ENCODE measurements around the gene ID2. TPM values are rescaled to one million over a fixed set of nuclear protein-coding genes. Genes with fewer than 3 reads are reported as not detected.

The ID2 gene
- total RNA-seq, 2 donors from 2014 or later = 145 to 183 TPM

GRCh38 chr2:8645176-8645831 is 36.6 kb upstream of the ID2 start:
- intact Hi-C loops (cut with DNase I, micrococcal nuclease) = no loop called here
- ATAC-seq = no peak
- DNase-seq = peak in 1 of 2 donors; percentile 22

- intact Hi-C loops (cut with DNase I, micrococcal nuclease) = no loop called here
- DNase-seq (peak in 1 of 2 donors; percentile 11), ATAC-seq (no peak)
These were observed 35.0 kb upstream of the ID2 start for GRCh38 chr2:8646731-8647461.

GRCh38 chr2:8647462-8647857 is 34.4 kb upstream of the ID2 start:
- ATAC-seq = no peak
- intact Hi-C loops (cut with DNase I, micrococcal nuclease) = no loop called here
- DNase-seq = peak in 1 of 2 donors; percentile 10

- no peak for ATAC-seq
- intact Hi-C loops (cut with DNase I, micrococcal nuclease) = no loop called here
These were observed 33.2 kb upstream of the ID2 start for GRCh38 chr2:8648441-8649213.

GRCh38 chr2:8649718-8650117 is 32.1 kb upstream of the ID2 start:
- no peak for ATAC-seq
- DNase-seq = no peak
- intact Hi-C loops (cut with DNase I, micrococcal nuclease) = no loop called here

More at GRCh38 chr2:8648441-8649213, 33.2 kb upstream of the ID2 start:
- peak in 1 of 2 donors; percentile 5 for DNase-seq

GRCh38 chr2:8650256-8650655 is 31.6 kb upstream of the ID2 start:
- DNase-seq (no peak), ATAC-seq (no peak)
- intact Hi-C loops (cut with DNase I, micrococcal nuclease) = no loop called here

- peak in 1 of 2 donors; percentile 20 for DNase-seq
- intact Hi-C loops (cut with DNase I, micrococcal nuclease) = no loop called here
- no peak for ATAC-seq
These were observed 29.0 kb upstream of the ID2 start for GRCh38 chr2:8652774-8653426.

- ATAC-seq (no peak), DNase-seq (peak in 1 of 2 donors; percentile 6)
- intact Hi-C loops (cut with DNase I, micrococcal nuclease) = no loop called here
These were observed 28.4 kb upstream of the ID2 start for GRCh38 chr2:8653485-8653884.

- DNase-seq (peak in 1 of 2 donors; percentile 17), ATAC-seq (no peak)
- intact Hi-C loops (cut with DNase I, micrococcal nuclease) = no loop called here
These were observed 27.8 kb upstream of the ID2 start for GRCh38 chr2:8654041-8654440.

GRCh38 chr2:8654483-8654882 is 27.4 kb upstream of the ID2 start:
- ATAC-seq (no peak), DNase-seq (no peak)
- intact Hi-C loops (cut with DNase I, micrococcal nuclease) = no loop called here

- DNase-seq (no peak), ATAC-seq (no peak)
- intact Hi-C loops (cut with DNase I, micrococcal nuclease) = no loop called here
These were observed 25.7 kb upstream of the ID2 start for GRCh38 chr2:8656160-8656641.

- DNase-seq (no peak), ATAC-seq (no peak)
- intact Hi-C loops (cut with DNase I, micrococcal nuclease) = no loop called here
These were observed 25.0 kb upstream of the ID2 start for GRCh38 chr2:8656811-8657210.

GRCh38 chr2:8657423-8658062 is 24.3 kb upstream of the ID2 start:
- DNase-seq = peak in 1 of 2 donors; percentile 20
- intact Hi-C loops (cut with DNase I, micrococcal nuclease) = no loop called here
- no peak for ATAC-seq

GRCh38 chr2:8658064-8658862 is 23.6 kb upstream of the ID2 start:
- intact Hi-C loops (cut with DNase I, micrococcal nuclease) = no loop called here
- DNase-seq (peak in 1 of 2 donors; percentile 12), ATAC-seq (no peak)

GRCh38 chr2:8659092-8659734 is 22.6 kb upstream of the ID2 start:
- intact Hi-C loops (cut with DNase I, micrococcal nuclease) = no loop called here
- DNase-seq (peak in 1 of 2 donors; percentile 22), ATAC-seq (no peak)

- intact Hi-C loops (cut with DNase I, micrococcal nuclease) = no loop called here
- ATAC-seq = no peak
- peak in 1 of 2 donors; percentile 17 for DNase-seq
These were observed 21.9 kb upstream of the ID2 start for GRCh38 chr2:8659735-8660492.

GRCh38 chr2:8661235-8661634 is 20.6 kb upstream of the ID2 start:
- intact Hi-C loops (cut with DNase I, micrococcal nuclease) = no loop called here
- peak in 1 of 2 donors; percentile 7 for DNase-seq
- ATAC-seq = no peak

All from left colon (tissue), 2 donors.